NCI-H345 treated with DMSO at 0.1 percent for 48 hours (cell line): ENCODE measurements around the gene MPRIP.
A peak's percentile ranks its signal among the peaks of the same experiment; 100 is the strongest.
"Not testable (repeated sequence)": the region's sequence is repeated elsewhere in the genome, so short reads cannot be mapped to it uniquely, and the experiment has no call there.

ENCODE experiments used
- DNase-seq: peaks from one replicate; lab custom pipeline; 2025; ENCODE audit not compliant: unreplicated experiment; lab: John Stamatoyannopoulos, UW

The MPRIP gene

GRCh38 chr17:17042384-17042736 is at the start of gene MPRIP:
Gene MPRIP, plus strand, starts transcription at chr17:17042457. Its CDS starts 392 bp downstream, at chr17:17042849.
- no peak for DNase-seq

DNA sequence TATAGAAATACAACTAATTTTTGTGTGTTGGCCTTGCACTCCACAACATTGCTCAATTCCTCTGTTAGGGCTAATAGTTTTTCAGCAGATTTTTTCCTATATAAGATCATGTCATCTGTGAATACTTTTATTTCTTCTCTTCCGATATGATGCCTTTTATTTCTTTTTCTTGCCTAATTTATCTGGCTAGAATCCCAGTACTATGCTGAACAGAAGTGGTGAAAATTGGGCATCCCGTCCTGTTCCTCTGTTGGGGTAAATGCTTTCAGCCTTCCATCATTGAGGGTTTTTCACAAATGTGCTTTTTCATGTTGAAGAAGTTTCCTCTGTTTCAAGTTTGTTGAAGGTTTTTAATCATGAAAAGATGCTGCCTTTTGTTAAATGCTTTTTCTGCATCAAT is 47.6 kb upstream of the MPRIP start:
- DNase-seq: no peak

DNA sequence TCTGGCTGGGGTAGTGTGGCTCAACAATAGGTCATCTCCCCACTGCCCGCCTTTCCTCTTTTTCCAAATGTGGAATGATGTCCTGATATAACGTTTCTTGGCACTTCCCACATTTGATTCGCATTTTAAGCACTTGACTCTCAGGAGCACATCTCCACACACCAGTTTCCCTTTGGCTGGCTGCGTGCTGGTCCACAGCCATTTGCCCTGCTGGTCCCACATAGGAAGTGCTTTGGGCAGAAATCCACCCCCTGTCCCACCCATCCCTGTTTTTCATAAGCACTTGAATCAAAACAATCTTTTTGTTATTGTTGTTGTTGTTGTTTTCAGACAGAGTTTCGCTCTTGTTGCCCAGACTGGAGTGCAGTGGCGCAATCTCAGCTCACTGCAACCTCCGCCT is 46.3 kb upstream of the MPRIP start:
- DNase-seq: no peak

DNA sequence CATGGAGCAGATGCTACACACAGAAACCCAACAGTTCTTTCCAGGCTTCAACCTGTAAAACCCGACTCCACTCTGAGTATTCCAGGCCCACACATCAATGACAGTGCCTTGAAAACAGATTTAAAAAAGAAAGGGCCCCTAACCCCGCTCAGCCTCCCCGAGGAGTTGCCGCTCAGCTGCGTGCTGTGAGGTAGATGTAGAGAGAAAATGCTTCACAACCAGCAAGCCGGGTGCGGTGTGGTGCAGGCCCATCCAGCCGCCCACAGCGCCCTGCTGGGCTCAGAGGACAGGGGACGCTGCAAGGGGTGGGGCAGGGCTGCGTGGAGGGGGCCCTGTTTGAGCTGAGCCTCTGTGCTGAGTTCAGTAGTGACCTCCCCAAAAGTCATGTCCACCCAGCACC is 45.5 kb upstream of the MPRIP start:
- not testable (repeated sequence) for DNase-seq

DNA sequence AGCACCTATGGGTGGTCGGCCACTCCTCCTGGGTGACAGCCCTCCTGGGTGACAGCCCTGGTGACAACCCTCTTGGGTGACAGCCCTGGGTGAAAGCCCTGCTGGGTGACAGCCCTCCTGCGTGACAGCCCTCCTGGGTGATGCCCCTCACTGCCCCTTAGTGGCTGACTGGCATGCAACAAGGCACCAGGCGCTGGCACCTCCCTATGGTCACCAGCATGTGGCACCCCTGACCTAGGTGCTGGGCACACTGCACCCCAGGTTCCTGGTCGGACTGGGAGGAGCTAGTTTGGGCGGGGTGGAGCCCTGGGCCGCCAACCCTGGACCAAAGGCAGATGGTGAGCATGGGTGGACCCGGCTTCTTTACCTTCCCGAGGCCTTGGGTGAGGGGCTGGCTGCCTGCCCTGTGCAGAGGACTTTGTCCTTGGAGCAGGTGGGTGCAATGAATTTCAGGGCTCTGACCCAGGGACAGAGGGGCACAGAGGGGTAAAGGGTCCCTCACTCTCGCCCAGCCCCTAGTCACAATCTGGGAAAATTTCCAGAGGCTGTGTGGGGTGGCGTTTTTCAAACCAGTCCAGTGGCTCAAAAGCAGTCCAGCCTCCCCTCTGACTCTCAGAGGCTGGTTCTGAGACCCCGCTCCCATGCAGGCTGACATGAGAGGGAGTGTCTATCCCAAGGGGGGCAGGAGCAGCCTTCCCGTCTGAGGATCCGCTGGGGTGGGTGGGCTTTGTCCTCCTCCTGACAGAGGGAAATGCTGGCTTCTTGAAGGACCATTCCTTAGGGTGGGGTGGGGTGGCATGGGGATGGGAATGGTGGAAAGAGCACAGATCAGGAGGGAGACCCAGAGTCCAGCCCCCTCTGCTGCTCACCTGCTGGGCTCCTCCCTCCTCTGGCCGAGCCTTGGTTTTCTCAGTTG is 44.5 kb upstream of the MPRIP start:
- no peak for DNase-seq

- DNase-seq: no peak
Measured at GRCh38 chr17:16999931-17000625, 42.2 kb upstream of the MPRIP start.

DNA sequence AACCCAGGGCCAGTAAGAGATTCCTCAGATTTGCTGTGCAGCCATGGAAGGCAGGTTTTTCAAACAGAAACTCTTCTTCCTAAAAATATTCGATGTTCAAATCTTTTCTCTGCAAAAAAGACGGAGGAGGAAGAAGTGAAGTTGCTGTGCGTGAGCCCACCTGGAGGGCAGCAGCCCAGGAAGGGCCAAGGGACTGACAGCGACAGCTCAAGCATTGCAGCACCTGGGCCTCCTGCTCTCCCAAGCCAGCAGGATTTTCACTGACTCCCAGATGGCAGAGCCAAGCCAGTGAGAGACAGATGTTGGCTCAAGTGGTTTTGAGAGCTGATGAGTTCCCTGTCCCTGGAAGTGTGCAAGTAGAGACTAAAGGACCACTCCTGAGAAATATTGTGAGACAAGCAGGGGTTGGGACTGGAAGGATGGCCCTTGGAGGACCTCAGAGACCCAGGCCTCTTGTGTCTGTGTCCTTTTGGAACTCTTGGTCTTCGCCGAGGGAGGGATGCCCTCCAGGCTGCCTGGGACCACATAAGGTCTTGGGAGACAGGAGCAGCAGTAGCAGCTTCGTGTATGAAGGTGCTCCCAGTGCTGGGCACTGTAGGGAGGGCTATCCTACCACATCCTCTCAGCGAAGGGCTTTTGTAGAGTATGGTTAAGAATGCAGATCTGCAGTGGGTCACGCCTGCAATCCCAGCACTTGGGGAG is 41.0 kb upstream of the MPRIP start:
- no peak for DNase-seq

- peak; percentile 57 for DNase-seq
Measured at GRCh38 chr17:17001874-17002520, 40.3 kb upstream of the MPRIP start.

GRCh38 chr17:17002731-17003715 is 39.2 kb upstream of the MPRIP start:
- DNase-seq: peak; percentile 84

DNA sequence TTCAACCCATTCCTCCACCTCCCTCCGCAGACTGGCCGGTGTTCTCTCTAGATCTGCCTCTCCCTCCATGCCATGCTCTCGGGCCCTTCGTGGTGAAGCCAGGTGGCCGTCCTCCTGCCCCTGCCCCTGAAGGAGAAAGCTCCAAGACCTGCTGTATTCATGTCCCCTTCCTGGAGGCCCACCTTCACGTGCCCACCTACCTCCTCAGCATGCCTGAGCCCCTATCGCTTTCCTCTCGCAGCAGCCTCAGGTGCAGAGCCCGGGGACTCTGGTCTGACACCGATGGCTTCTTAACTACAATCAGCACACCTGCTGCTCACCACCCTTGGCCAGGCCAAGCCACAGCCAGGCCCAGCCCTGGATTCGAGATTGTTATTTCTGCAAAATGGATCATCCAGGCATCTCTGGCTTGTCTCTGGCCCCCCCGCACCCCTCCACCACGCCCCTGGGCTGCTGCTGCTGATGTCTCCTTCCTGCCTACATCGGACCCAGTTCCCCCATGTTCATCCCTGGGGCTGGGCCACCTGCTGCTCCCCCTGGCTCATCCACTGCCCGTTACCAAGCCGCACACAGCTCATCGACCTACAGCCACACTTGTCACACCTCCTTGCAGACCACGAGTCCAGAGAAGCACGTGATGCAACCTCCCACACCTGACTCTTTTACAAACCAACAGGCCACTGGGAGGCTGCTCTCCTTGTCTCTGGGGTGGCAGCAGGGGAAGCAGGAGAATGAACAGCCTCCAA is 37.8 kb upstream of the MPRIP start:
- no peak for DNase-seq

DNA sequence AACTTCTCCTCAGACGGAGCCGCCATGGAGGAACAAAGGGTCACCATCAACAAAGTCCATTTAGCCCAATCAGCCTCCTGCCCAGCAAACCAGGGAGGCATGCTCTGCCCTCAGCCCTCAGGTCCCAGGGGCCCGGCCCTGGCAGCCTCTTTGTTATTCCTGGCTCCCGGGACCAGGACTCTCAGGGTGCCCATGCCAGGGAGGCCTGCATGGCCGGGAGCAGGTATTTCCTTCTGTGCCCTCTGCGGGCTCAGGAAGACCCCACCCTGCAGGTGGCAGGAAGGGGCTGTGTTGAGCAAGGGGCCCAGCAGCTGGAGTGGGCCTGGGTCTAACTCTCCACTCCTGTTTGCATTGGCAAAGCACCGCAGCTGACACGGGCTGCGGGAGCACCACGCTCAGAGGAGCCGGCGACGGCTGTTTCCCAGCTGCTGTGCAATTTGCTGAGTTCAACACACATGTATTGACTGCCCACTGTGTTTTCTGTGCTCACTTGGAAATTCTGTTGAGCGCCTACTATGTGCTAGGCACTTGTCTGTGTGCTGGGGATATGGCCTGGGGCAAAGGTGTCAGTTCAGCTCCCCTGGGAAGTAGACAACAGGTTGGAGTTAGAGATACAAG is 37.2 kb upstream of the MPRIP start:
- not testable (repeated sequence) for DNase-seq

DNA sequence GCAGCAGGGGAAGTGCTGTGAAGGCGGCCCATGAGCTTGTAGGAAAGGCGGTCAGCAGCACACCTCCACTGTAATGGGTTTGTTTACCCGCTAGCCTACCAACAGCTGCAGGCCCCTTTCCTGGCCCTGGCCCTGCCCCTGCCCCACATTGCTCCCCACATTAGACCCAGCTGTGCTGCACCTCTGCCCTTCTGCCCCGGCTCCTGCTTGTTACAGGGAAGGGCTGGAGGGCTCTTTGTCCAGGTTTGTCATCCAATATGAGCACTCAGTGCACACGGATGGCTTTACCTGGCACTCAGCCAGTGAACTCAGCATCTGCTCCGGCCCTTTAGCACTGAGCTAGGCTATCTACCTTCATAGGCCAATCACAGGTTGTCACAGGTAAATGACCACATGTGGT is 34.4 kb upstream of the MPRIP start:
- not testable (repeated sequence) for DNase-seq

GRCh38 chr17:17008621-17009397 is 33.4 kb upstream of the MPRIP start:
- not testable (repeated sequence) for DNase-seq

DNA sequence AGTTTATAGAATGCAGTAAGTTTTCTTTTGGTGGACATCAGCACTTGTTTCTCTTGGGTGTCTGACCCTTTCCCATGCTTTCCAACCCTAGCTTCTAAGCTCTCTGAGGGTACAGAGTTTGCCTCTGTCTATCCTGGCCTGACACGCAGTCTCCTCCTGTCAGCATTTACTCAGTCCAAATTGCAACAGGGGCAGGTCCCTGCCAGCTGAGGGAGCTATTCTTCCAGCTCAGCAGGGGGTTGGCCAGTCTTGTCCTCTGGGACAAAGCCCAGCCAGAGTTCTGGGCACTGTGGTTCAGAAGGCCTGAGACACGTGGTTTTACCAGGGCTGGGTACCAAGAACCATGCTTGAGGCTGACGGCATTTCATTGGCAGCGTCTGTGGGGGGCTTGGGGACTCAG is 32.3 kb upstream of the MPRIP start:
- DNase-seq: not testable (repeated sequence)

- DNase-seq: not testable (repeated sequence)
Measured at GRCh38 chr17:17010545-17011034, 31.7 kb upstream of the MPRIP start.

- not testable (repeated sequence) for DNase-seq
Measured at GRCh38 chr17:17011043-17011907, 31.0 kb upstream of the MPRIP start.
